Dedifferentiated amniotic fluid mesenchymal stem cell (primary cell): ENCODE data around the gene PHACTR3.

Experiments used
- DNase-seq: peaks from one replicate; pipeline ENCODE4 v3.0.0-alpha.2; 2016; ENCODE audit errors: extremely low spot score

Gene PHACTR3

DNA sequence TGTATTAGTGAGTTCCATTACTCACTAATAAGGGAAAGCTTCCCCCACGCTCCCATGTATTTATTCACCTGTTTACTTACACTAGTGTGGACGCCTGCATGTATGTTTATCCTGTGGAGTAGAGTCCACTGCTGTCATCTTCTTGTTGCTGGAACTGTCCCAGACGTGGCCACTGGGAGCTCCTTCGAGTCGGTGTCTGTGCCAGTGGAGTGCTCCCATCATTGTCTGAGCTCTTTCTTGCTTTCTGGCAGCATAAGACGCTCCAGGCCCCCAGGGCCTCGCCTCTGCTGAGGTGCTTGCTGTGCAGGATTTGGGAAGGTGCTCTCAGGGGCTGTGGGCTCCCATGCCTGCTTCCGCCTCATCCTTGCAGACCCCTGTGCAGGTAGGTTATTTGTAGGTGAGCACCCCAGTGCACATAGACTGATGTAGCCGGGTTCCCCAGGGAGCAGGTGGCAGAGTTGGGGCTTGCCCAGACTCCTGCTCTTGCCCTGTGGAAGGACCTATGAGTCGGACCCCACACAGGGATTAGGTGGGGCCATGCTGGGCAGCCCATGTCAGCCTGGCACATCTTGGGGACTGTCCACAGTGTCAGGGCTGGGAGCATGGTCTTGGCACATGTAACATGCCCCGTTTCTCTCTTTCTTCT is 16.6 kb downstream of the PHACTR3 start:
- DNase-seq: no peak

DNA sequence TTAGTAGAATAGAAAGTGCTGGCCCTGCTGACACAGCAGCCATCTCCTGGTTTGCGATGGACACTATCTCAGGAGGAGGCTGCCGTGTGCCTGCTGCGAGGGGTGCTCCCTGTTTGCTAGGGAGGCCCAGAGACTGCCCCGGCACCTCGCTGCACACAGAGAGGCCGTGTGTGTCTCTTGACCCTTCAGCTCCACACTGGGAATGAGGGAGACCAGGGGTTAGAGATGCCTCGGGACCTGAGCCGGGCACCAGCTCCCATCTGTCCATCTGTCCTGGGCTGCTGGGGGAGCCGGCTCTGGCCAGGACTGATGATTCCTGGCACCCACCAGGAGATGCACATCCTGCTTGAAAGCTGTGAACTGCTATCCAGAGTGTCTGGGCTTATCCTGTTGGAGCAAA is 18.2 kb downstream of the PHACTR3 start:
- no peak for DNase-seq

DNA sequence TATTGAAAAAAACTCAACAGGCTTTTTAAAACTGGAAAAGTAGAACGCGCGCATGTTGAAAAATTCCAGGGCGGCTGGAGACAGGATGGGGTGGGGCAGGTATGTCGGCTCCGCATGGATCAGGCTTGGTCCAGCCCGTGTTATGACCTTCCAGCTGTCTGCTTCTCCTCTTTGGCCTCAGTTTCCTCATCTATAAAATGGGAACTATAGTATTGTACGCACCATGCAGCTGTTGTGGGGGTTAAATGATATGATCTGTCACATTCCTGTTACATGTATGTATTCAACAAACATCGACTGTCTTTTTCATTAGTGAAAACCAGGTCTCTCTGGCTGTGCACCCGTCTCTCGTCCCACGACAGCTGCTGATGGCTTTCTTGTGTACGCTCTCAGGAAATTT is 18.8 kb downstream of the PHACTR3 start:
- no peak for DNase-seq

DNA sequence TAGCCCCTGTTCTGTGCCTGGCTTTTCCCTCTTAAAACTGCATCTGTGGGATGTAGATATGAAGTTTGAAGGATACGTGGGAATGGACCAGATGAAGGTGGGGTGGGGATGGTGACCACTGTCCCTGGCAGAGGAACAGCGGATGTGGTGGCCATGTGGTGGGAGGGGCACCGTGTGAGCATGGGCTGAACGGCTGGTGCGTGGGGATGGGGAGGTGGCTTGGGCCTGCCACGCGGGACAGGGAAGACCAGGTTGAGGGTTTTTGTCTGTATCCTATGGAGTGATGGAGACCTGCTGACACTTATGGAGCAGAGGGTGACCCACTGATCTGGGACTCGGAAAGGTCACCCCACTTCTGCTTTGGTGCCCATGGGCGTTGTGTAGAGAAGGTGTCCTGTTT is 19.2 kb downstream of the PHACTR3 start:
- no peak for DNase-seq

DNA sequence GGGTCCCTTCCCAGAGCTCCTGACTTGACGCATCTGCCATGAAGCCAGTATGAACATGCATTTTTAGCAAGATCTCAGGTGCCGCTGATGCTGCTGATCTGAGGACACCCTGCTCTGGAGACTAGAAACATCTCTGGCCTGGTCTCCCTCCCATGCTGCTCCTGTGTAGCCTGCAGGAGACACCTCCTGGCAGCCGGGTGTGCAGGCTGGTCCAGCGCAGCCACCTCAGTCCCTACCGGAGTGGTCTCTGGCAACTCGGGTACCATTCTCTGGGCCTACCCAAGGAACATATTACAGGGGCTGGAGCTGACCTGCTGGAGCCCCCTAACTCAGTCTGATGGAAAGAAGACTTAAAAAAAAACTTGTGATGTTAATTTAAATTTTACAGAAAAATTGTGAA is 20.1 kb downstream of the PHACTR3 start:
- no peak for DNase-seq

DNA sequence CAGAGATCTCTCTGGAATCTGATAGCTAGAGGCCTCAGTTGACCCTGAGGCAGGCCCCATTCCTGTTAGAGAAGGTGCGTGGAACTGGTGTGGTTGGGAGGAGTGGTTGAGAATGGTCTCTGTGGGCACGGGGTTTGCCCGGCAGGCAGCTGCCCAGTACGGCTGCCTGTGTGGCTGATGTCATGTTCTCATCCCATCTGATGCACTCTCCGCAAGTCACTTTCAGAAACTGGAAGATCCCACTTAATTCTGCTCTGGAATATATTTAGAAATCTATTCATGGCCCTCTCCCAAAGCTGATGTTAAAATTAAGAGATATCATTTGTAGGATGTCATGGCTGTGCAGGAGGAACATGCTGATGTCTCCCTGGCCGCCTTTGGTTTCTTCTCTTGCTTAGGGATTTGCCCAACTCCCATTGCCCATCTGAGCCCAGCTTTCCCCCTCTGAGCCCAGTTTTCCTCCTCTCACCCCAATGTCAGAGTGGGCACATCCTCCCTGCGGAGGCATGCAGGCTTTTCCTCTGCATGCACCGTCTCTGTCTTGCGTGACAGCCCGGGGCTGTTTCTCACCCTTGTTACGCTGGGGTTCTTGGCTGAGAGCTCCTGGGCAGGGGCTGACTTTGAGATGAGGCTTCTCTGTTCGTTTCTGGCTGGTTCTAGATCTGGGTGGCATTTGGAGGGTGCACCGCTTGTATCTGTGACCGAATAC is 21.0 kb downstream of the PHACTR3 start:
- DNase-seq: no peak

DNA sequence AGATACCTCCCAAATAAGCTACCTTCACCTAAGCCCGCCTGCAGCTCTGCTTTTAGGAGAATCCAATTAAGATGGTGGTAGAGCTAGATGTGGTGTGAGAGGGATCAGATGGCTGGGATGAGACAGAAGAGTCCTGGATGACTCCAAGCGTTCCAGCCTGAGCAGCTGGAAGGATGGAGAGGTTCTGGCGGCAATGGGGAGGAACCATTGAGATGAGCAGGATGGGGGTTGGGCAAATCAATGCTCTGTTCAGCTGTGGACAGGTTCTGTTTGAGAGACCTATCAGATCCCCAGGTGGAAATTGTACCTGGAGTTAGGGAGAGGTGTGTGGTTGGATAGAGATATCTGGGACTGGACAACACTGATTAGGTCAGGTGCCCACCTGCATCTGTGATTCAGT is 23.0 kb downstream of the PHACTR3 start:
- DNase-seq: no peak

DNA sequence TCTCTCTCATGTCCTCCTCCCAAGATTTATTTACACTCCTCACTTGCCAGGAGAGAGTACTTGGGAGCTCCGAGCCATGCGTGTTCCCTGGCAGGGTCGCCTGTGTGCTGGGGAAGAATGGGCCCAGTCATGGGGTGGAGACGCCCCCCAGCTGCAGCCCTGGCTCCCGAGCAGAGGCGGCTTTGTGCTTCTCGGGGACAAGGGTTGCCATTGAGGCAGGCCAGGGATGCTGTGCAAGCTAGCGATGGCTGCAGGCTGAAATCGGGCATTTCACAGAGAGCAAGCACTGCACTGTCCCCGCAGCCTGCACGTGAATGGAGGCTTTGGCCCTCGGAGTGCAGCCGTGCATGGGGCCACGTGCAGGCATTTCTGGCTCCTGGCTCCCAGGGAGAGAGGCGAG is 23.8 kb downstream of the PHACTR3 start:
- DNase-seq: no peak

DNA sequence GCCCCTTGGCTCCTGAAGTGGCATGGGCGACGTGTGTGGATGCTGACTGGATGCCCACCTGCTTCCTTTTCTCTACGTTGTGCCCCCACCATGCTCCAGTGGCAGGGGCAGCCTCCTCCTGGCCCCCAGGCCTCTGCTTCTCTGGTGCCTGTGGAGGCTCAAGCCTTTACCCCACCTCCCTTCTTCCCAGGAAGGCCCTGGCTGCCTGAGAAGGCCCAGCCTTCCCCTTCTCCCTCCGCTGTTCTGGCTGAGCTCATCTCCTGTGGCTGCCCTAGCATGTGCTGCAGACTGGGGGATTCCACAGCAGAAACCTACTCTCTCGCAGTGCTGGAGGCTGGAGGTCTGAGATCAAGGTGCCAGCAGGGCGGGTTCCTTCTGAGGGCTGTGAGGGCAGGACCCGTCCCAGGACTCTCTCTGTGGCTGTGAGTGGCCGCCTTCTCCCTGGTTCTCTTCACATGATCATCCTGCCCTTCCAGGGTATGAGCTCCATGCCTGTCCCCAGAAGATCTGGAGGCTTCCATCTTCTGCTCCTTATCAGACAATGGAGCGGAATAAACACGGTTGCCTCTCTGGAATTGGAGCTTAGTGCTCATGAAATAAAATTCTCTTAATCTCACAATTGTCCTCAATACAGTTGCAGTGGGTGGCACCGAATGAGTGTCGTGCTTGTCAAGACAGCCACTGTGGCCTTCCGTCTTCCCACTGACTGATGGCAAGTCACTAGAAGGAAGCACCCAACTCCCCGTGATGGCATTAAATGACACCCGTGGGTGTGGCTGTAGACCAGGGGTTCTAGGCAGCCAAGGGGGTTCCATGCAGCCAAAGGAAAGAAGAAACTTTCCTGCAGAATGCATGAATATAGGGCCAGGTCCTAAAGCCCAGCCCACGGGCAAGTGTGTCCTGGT is 25.1 kb downstream of the PHACTR3 start:
- no peak for DNase-seq

DNA sequence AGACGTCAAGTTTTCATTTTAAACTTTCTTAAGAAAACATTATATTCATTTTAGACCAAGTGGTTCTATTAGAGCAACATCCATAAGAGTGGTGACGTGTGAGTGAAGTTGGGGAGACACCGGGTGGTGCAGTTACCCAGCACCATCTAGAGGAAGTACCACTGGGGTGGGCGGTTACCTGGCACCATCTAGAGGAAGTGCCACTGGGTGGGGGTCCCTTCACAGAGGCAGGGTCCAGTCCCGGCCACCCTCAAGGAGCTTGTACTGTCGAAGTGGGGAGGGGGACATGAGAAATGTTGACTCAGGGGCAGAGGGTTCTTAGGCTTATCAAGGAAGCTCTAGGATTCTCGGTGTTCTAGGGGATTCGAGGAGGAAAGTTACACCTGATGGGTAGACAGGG is 26.2 kb downstream of the PHACTR3 start:
- no peak for DNase-seq

DNA sequence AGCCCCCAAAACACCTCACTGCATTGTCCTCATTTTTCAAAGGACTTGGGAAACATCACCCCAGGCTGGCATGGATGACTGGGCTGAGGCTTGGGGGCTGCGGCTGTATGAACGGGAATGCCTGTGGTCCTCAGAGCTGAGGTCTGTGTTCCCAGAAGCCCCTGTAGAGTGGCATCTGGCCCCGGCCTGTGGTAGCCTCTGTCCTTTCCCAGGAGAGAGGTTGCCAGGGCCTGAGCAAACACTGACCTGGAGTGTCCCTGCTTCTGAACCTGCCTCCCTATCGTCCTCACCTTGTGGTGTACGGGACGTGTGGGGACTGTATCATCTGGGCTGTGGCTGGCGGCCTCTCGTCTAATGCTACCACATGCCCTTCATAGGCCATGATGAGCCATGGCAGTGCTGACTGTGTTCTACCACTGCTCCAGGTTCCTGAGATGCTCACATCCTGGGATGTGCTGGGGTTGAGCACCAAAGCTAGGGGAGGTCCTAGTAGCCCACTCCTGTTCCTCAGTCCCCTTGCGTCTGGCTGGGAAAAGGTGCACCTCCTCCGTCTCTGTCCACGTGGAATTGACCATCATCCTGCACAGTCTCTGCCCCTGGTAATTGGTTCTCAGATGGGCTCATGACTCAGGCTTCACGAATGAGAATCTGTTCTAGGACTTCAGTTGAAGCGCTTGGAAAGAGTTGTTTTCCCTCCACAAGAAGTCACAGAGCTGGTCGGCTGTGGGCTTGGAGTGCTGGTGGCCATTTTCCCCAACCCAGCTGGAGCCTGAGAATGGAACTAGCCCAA is 27.6 kb downstream of the PHACTR3 start:
- no peak for DNase-seq

DNA sequence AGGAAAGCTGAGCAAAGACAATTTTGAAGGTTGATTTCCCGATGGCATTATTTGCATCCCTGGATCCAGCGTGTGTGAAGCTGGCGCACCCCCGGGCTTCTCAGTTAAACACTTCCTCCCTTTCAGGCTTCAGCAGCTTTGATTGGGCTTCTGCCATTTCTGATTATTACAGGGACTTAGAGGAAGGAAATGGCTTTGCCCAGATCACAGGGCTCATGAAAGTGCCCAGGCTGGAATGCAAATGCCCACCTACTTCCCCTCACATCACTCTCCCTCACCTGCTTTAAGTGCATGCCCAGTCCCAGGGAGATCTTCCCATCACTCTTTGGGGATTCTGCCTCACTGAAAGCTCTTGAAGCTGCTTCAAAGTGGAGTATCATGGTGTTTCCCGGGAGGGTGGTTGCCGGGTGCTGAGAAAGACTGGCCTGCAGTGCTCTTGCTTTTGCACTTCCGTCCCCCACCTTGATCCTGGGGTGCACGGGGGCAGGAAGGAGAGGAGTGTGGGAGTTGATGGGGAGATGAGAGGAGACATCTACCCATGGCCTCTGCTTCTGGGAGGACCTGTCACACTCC is 28.3 kb downstream of the PHACTR3 start:
- no peak for DNase-seq

DNA sequence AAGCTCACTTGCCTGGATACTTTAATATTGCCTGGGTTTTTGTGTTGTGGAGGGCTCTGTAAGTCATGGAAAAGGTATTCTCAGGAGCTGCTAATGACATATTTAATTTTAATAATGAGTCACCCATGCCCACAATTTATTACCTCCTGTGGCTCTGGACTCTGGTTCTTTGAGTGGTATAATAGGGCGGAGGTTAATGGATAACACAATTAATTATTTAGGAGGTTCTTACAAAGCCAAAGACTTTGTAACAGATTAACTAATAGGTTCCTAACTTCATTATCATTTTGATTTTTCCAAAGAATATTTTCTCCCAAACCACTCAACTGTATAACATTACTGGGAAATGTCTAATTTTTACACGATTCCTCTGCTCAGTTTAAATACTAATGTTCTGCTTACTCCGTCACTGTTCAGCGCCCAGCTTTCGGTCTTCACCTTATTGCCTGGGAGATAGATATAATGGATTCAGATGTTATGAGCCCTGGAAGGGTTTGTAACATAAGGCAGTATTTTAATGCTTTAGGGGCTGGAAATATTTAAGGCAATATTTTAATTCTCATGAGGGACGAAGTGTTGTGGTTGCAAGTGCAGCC is 29.4 kb downstream of the PHACTR3 start:
- DNase-seq: no peak

DNA sequence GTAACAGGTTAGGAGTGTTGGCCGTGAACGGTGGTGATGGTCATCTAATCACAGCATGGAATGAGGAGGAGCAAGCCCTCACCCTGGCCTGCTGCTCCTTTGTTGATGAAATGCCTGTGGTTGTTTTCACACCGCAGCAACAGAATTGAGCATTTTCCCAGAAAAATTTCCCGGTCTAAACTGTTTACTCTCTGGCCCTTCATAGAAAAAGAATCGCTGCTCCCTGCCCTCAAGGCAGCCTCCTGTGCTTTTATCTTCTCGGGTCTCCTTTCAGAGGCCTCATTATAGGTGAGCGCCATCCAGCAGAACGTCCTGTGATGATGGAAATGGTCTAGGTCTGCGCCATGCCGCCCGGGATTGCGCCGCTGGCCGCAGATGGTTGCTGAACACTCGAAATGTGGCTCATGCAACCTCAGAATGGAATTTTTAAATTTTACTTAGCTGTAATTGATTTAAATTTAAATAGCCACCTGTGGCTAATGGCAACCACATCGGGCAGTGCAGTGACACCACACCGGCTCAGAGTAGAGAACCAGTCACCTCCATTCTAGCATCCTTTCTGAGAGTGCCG is 30.2 kb downstream of the PHACTR3 start:
- no peak for DNase-seq

DNA sequence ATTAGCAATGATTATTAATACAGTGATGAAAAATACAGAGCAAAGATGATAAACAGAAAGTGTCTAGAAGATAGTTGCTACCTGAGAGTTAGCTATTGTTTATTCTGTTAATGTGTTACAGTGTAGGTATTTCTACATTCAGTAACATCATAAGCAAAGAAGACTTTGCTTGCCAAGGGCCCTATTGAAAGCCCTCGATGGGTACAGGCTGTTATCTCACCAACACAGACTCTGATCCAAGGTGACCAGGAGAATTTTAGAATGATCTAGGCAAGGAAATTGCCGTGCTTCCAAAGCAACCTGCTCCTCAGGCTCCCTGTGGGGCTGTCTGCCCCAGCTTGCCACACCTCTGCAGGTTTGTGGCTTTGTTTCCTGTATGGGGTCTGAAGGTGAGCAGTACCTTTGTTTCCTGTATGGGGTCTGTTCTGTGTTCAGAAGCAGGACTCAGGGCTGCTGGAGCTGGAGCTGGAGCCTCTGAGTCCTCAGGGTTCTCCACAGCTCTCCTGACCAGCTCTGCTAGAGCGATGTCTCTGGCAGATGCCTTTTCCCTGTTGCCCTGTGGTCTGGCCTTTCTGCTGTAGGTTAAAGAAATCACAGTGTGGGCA is 32.5 kb downstream of the PHACTR3 start:
- no peak for DNase-seq

DNA sequence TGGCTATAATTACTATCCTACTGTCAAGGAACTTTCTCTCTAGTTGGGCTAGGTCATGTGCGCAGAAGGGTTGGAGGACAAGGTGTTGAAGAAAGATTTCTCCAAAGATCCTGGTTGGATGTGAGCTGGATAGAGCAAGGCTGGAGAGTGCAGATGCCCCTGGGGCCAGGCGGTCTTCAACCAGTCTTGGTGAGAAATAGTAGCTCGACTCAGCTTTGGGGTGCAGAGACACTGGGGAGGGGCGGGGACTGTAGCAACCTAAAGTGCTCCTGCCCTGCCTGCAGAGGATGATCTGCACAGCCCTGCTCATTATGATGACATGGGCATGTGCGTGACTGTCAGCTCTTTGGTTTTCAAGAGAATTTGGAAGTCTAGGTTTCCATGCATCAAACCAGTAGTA is 35.9 kb downstream of the PHACTR3 start:
- no peak for DNase-seq

DNA sequence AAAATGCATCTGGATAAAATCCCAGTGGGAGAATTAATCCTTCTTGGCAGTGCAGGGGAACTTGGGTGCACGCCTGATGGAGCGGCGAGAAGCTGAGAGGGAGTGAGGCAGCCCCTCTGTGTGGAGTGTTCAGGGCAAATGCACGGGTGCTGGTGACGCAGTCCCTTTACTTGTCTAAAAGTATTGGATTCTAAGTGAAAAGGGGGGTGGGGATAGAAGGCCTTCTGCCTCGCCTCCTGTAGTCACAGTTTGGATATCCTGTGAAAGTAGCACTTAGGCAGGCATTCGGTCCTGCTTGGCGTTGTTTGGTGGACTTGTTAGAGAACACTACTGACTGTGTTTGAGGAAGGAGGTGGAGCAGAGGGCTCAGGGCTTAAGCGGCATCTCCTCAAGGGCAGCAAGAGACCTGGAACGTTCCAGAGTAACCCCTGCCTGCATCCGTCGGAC is 39.3 kb downstream of the PHACTR3 start:
- DNase-seq: no peak

DNA sequence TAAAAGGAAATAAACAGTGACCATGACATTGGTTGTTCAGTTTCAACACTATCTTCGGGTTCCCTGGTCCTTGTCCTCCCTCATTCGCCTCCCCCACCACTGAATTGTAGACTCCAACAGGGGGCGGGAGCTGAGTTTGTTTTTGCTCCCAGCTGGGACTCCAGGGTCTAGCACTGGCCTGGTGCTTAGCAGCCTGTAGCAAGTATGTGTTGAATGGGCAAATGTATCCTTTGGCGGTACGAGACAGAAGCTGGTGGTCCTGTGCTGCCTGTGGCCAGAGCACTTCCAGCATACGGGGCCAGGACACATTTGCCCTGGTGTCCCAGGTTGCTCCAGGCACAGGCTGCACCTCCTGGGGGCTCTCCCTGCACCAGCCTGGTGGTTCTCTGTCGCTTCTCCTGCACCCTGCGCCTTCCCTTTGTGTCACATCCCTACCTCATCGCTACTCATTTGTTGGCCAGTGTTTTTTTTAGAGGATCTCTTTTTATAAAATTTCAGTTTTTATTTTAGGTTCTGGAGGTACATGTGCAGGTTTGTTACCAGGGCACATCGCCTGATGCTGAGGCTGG is 40.1 kb downstream of the PHACTR3 start:
- DNase-seq: no peak

DNA sequence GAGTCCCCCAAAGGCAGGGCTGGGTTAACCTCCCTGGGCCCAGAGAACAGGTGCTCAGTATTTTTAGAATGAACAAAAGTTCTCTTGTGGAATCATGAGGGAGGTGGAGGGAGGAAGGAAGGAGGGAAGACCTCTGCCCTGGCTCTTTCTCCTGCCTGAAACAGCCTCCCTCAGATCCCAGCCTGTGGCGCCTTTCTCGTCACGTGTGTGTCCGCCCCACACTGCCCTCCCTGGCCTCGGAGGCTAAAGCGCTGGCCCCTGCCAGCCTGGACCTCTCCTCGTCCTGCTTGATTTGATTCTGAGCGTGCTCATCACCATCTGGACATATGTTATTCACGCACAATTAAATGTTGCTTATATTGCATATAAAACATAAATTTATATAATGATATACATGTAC is 40.9 kb downstream of the PHACTR3 start:
- no peak for DNase-seq

DNA sequence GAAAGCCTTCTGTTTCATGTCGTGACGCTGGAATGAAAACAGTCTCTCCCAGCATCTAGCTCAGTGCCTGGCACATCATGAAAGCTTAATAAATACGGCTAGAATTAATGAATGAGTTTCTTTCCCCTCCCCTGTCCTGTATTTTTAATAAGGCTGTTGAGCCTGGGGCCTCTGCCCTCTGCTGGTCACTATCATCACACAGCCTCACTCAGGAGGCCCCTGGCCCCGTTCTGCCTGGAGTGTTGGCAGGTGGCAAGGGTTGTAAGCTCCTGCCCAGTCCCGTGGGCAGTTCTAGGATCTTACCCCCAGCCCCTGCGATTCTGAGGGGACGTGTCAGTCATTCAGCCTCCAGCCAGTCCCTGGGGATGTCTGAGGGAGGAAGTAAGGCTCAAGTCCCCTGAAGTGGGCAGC is 41.4 kb downstream of the PHACTR3 start:
- DNase-seq: no peak
